ENCODE measurements around the gene KDM3A. TPM values are rescaled to one million over a fixed set of nuclear protein-coding genes. Genes with fewer than 3 reads are reported as not detected.

Gene KDM3A
- total RNA-seq, 1 experiment from 2014 or later = 52.4 TPM

DNA sequence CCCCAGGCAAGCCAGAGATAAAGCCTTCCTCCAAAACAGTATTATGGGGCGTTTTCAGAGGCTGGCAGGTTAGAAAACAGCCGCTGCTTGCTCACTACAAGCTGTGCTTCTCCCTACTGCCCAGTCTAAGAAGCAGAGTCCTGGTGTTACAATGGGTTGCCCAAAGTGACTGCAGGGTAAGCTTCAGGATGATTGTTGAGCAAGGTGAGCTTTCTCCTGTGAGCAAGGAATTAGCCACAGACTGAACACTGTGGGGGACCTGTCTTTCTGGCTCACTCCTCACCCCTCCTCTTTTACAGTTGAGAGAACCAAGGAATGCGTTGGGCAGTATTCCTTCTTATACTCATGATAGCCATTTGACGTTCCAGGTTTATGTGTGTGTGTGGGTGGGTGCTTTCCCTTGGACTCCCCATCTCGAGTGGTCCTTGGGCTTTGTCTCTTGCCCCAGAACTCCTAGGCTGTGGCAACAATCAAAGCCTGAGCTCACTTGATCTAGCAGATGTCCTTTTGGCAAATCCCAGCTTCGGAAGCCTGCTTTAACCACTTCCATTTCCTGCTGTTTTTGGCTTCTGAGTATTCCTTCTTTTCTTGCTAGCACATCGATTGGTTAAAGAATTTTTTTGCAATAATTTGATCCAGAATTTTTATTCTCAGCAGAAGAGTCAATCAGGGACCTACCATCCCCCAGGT is 47.5 kb downstream of the KDM3A start:
- no peaks in the 10 kb centered on the region for H3K27me3 ChIP-seq (replicated peaks; ENCODE audit: control insufficient read depth, insufficient read depth, low read length)
- POLR2A ChIA-PET = no interaction called here
- intact Hi-C loops (cut with micrococcal nuclease; ENCODE audit: unreplicated experiment) = loop anchor here (10.0 kb wide), 1 partner anchor 94 kb away; no protein-coding TSS in a partner anchor
- peaks cover 9% of the 10 kb centered on the region for H3K36me3 ChIP-seq (ENCODE audit: control insufficient read depth, insufficient read depth, low read length)
- no peaks in the 10 kb centered on the region for H3K9me3 ChIP-seq
- no peak overlapping the region for H3K4me3 ChIP-seq (ENCODE audit: low read depth, low read length)
- peaks cover 27% of the 10 kb centered on the region for H3K4me1 ChIP-seq
- Mint-ChIP-seq H3K27ac (ENCODE audit: unreplicated experiment) (no peak overlapping the region), H3K9me3 (ENCODE audit: unreplicated experiment) (no peaks in the 10 kb centered on the region), H3K27me3 (ENCODE audit: insufficient read depth, unreplicated experiment) (no peaks in the 10 kb centered on the region), H3K4me3 (ENCODE audit: unreplicated experiment) (no peak overlapping the region), H3K4me1 (ENCODE audit: low read depth, unreplicated experiment) (peaks cover 10% of the 10 kb centered on the region), H3K36me3 (ENCODE audit: insufficient read depth, unreplicated experiment) (peaks cover 84% of the 10 kb centered on the region)
- no TSS peak for BruUV-seq (replicated peaks)
- DNase-seq = no peak
- TF ChIP-seq, protein P1, sequence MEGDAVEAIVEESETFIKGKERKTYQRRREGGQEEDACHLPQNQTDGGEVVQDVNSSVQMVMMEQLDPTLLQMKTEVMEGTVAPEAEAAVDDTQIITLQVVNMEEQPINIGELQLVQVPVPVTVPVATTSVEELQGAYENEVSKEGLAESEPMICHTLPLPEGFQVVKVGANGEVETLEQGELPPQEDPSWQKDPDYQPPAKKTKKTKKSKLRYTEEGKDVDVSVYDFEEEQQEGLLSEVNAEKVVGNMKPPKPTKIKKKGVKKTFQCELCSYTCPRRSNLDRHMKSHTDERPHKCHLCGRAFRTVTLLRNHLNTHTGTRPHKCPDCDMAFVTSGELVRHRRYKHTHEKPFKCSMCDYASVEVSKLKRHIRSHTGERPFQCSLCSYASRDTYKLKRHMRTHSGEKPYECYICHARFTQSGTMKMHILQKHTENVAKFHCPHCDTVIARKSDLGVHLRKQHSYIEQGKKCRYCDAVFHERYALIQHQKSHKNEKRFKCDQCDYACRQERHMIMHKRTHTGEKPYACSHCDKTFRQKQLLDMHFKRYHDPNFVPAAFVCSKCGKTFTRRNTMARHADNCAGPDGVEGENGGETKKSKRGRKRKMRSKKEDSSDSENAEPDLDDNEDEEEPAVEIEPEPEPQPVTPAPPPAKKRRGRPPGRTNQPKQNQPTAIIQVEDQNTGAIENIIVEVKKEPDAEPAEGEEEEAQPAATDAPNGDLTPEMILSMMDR (IDR thresholded peaks at IDR 0.05; ENCODE audit: insufficient read depth in 1 of 2, low read depth in 1 of 2, low read length in 1 of 2, severe bottlenecking in 1 of 2, unreplicated experiment in 1 of 2) = no peak
- CTCF ChIA-PET = no interaction called here

DNA sequence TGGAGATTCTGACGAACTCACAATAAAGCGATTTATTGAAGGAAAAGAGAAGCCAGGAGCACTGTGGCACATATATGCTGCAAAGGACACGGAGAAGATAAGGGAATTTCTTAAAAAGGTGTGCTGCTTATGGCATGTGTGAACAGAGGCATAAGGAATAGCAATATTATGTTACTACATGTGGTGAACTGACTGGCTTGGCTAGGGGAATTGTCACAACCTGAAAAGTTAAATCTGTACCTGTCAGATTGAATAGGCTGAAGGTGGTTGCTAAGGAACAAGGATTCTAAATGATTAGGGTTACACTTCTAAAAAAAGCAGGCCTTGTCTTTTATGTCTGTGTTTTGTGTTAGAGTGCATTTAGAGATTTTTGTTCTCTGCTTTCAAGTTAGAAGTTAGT is 48.4 kb downstream of the KDM3A start:
- BruUV-seq (replicated peaks) = no TSS peak
- Mint-ChIP-seq H3K36me3 (ENCODE audit: insufficient read depth, unreplicated experiment) (peaks cover 82% of the 10 kb centered on the region), H3K4me1 (ENCODE audit: low read depth, unreplicated experiment) (peaks cover 10% of the 10 kb centered on the region), H3K27ac (ENCODE audit: unreplicated experiment) (no peak overlapping the region), H3K9me3 (ENCODE audit: unreplicated experiment) (peaks cover 4% of the 10 kb centered on the region), H3K27me3 (ENCODE audit: insufficient read depth, unreplicated experiment) (no peaks in the 10 kb centered on the region), H3K4me3 (ENCODE audit: unreplicated experiment) (no peak overlapping the region)
- ChIA-PET POLR2A (no interaction called here), CTCF (no interaction called here)
- TF ChIP-seq, protein P1 (IDR thresholded peaks at IDR 0.05; ENCODE audit: insufficient read depth in 1 of 2, low read depth in 1 of 2, low read length in 1 of 2, severe bottlenecking in 1 of 2, unreplicated experiment in 1 of 2) = no peak
- intact Hi-C loops (cut with micrococcal nuclease; ENCODE audit: unreplicated experiment) = loop anchor here (10.0 kb wide), 1 partner anchor 95 kb away; no protein-coding TSS in a partner anchor
- Histone ChIP-seq H3K4me3 (ENCODE audit: low read depth, low read length) (no peak overlapping the region), H3K4me1 (peaks cover 27% of the 10 kb centered on the region), H3K27me3 (replicated peaks; ENCODE audit: control insufficient read depth, insufficient read depth, low read length) (no peaks in the 10 kb centered on the region), H3K9me3 (no peaks in the 10 kb centered on the region), H3K36me3 (ENCODE audit: control insufficient read depth, insufficient read depth, low read length) (peaks cover 8% of the 10 kb centered on the region)
- no peak for DNase-seq

DNA sequence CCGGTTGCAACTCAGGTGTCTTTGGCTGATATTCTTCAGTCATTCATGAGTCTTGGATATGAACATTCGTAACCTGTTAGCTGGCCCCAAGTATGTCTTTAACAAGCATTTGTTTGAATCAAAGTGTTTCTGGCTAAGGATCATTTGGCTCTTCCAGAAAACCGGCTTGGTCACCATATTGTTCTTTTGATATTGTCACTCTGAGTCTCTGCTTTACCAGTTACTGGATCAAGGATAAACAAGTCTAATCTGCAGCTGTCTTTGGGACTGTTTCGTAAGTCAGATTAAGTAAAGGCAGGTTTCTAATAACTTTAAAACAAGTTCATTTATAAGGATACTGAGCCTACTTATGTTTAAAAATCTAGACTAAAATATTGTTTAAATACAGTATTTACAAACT is 49.1 kb downstream of the KDM3A start:
- ChIA-PET CTCF (no interaction called here), POLR2A (interaction anchor here (0.5 kb wide), 1 partner anchor 132 kb away, joined by 3 read pairs; no protein-coding TSS in a partner anchor)
- Histone ChIP-seq H3K36me3 (ENCODE audit: control insufficient read depth, insufficient read depth, low read length) (peaks cover 9% of the 10 kb centered on the region), H3K4me1 (peaks cover 27% of the 10 kb centered on the region), H3K27me3 (replicated peaks; ENCODE audit: control insufficient read depth, insufficient read depth, low read length) (no peaks in the 10 kb centered on the region), H3K4me3 (ENCODE audit: low read depth, low read length) (no peak overlapping the region), H3K9me3 (no peaks in the 10 kb centered on the region)
- no peak overlapping the region for H3K4me3 Mint-ChIP-seq (ENCODE audit: unreplicated experiment)
- no peak overlapping the region for H3K27ac Mint-ChIP-seq (ENCODE audit: unreplicated experiment)
- H3K27me3 Mint-ChIP-seq (ENCODE audit: insufficient read depth, unreplicated experiment) = no peaks in the 10 kb centered on the region
- intact Hi-C loops (cut with micrococcal nuclease; ENCODE audit: unreplicated experiment) = loop anchor here (10.0 kb wide), 1 partner anchor 135 kb away; the partner anchor contains the start of gene RNF103
- BruUV-seq (replicated peaks) = no TSS peak
- peaks cover 10% of the 10 kb centered on the region for H3K4me1 Mint-ChIP-seq (ENCODE audit: low read depth, unreplicated experiment)
- peaks cover 82% of the 10 kb centered on the region for H3K36me3 Mint-ChIP-seq (ENCODE audit: insufficient read depth, unreplicated experiment)
- DNase-seq = no peak
- peaks cover 11% of the 10 kb centered on the region for H3K9me3 Mint-ChIP-seq (ENCODE audit: unreplicated experiment)
- TF ChIP-seq, protein P1 (IDR thresholded peaks at IDR 0.05; ENCODE audit: insufficient read depth in 1 of 2, low read depth in 1 of 2, low read length in 1 of 2, severe bottlenecking in 1 of 2, unreplicated experiment in 1 of 2) = no peak

Data from Caco-2 (cell line).